Fibroblast of lung (primary cell): Measurements from ENCODE around the gene AMBRA1. TPM values are rescaled to one million over a fixed set of nuclear protein-coding genes. Genes with fewer than 3 reads are reported as not detected.

ENCODE experiments used
- DNase-seq, 2 donors: peaks; one replicate each; pipeline versions ENCODE4 v3.0.0 to v3.0.0-alpha.2; 2010; ENCODE audit warnings: low read depth in 2 of 2
- H2AFZ ChIP-seq: 2 replicates; pipeline ENCODE4 v1.5.1; 2012; ENCODE audit warnings: low read length, control low read depth, inconsistent platforms
- H3K27ac ChIP-seq: 2 replicates; pipeline ENCODE4 v1.5.1; 2011; ENCODE audit warnings: low read length, control low read depth; ENCODE audit not compliant: insufficient read depth
- H3K27me3 ChIP-seq: 2 replicates; pipeline ENCODE4 v1.5.1; 2011; ENCODE audit warnings: mild to moderate bottlenecking, low read length; ENCODE audit not compliant: control insufficient read depth, insufficient read depth
- H3K36me3 ChIP-seq: 2 replicates; pipeline ENCODE4 v1.5.1; 2011; ENCODE audit warnings: low read length; ENCODE audit not compliant: control insufficient read depth, insufficient read depth
- H3K4me1 ChIP-seq: 2 replicates; pipeline ENCODE4 v1.5.1; 2011; ENCODE audit warnings: low read length; ENCODE audit not compliant: control insufficient read depth, insufficient read depth; ENCODE audit errors: extremely low read depth
- H3K4me2 ChIP-seq: 2 replicates; pipeline ENCODE4 v1.5.1; 2011; ENCODE audit warnings: low read length, control low read depth; ENCODE audit not compliant: insufficient read depth; ENCODE audit errors: extremely low read depth
- H3K4me3 ChIP-seq, 4 experiments: fragments of 200-600 bp in 1 of 4; sonication (generic) in 1 of 4; replicated peaks in 1 of 4; 2 replicates each; pipeline ENCODE4 v1.5.1; 2011 to 2016; ENCODE audit warnings: low read length in 4 of 4, low read depth in 3 of 4, mild to moderate bottlenecking in 3 of 4, control low read depth in 2 of 4, inconsistent platforms in 1 of 4, mixed read lengths in 1 of 4; ENCODE audit not compliant: insufficient read depth in 1 of 4; ENCODE audit errors: control extremely low read depth in 1 of 4
- H3K79me2 ChIP-seq: 2 replicates; pipeline ENCODE4 v1.5.1; 2012; ENCODE audit warnings: mild to moderate bottlenecking, low read length, inconsistent platforms; ENCODE audit not compliant: control insufficient read depth, insufficient read depth
- H3K9ac ChIP-seq: 2 replicates; pipeline ENCODE4 v1.5.1; 2011; ENCODE audit warnings: mild to moderate bottlenecking, low read length, control low read depth; ENCODE audit not compliant: insufficient read depth
- H3K9me3 ChIP-seq: 2 replicates; pipeline ENCODE4 v1.5.1; 2012; ENCODE audit warnings: low read depth, low read length; ENCODE audit not compliant: control insufficient read depth, insufficient read depth
- H4K20me1 ChIP-seq: 2 replicates; pipeline ENCODE4 v1.5.1; 2011; ENCODE audit warnings: low read length; ENCODE audit not compliant: control insufficient read depth, insufficient read depth; ENCODE audit errors: extremely low read depth
- CTCF ChIP-seq, 2 donors: IDR thresholded peaks in 1 of 2; conservative IDR thresholded peaks in 1 of 2; 1 replicate in 1 of 2; 2 replicates in 1 of 2; pipeline ENCODE4 v1.5.1; 2011 to 2012; ENCODE audit warnings: low read length in 2 of 2, control low read depth in 1 of 2, inconsistent platforms in 1 of 2, low read depth in 1 of 2, mild to moderate bottlenecking in 1 of 2
- EZH2 ChIP-seq: IDR thresholded peaks from 2 replicates; pipeline ENCODE4 v1.5.1; 2012; ENCODE audit warnings: low read length, control low read depth, mild to moderate bottlenecking; ENCODE audit errors: missing control alignments
- polyA plus RNA-seq, 2 donors: library from polyadenylated mRNA; depleted of rRNA in 1 of 2; stranded (reverse) in 1 of 2; unstranded in 1 of 2; fragments of >200 nt; gene quantifications; 2 replicates each; pipeline ENCODE4 v1.2.1, GENCODE V29; 2011 to 2012; ENCODE audit warnings: missing spikeins in 1 of 2
- total RNA-seq: library from RNA; depleted of rRNA; stranded (reverse); fragments of >200 nt; gene quantifications from 2 replicates; pipeline ENCODE4 v1.2.1, GENCODE V29; 2014

Gene AMBRA1
- total and polyA plus RNA-seq, 2 donors (not counting 1 experiment from before 2014, with no cell fraction given) = 8.3 to 23.3 TPM

DNA sequence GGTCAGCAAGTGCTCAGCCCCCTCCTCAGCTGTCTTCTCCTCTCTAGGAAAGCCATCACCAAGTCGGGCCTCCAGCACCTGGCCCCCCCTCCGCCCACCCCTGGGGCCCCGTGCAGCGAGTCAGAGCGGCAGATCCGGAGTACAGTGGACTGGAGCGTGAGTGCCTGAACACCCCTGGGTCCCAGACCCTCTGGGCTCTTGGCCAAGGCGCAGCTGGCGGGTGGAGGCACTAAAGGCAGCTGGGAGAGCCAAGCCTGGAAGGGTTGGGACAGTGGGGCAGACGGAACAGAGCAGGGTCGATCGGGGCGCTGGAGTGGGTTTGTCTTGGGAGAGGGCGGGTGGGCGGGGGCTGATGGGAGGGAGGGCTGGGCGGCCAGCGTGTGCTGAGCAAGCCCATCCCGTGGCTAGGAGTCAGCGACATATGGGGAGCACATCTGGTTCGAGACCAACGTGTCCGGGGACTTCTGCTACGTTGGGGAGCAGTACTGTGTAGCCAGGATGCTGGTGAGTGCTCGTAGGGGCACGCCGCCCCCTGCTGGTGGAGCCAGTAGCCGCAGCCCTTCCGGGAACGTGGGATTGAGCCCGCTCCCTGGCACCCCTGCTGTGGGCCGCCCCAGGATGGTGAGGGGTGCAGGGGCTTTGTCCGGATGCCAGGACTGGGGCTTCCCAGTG, 226.4 kb downstream of the AMBRA1 start:
- no peak overlapping the region for H2AFZ ChIP-seq
- peaks cover 6% of the 10 kb centered on the region for H3K36me3 ChIP-seq
- H4K20me1 ChIP-seq = no peaks in the 10 kb centered on the region

DNA sequence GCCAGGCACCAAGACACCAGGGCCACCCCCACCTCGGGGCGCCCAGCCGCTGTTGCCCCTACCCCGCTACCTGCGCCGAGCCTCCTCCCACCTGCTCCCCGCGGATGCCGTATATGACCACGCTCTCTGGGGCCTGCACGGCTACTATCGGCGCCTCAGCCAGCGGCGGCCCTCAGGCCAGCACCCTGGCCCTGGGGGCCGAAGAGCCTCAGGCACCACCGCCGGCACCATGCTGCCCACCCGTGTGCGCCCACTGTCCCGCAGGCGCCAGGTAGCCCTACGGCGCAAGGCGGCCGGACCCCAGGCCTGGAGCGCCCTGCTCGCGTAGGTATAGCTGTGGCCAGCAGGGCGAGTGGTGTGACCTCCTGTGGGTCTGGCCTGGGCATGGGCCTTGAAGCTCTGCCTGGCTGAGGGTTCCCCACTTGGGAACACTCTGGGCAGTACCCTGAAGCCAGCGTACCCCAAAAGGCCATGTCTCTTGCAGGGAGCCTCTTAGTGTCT, 227.1 kb downstream of the AMBRA1 start:
- Histone ChIP-seq H3K9ac (no peak overlapping the region), H3K27ac (no peak overlapping the region), H4K20me1 (no peaks in the 10 kb centered on the region), H3K27me3 (no peaks in the 10 kb centered on the region), H2AFZ (no peak overlapping the region), H3K4me1 (peaks cover 24% of the 10 kb centered on the region), H3K79me2 (peaks cover 15% of the 10 kb centered on the region), H3K4me3 (no peak overlapping the region), H3K9me3 (no peaks in the 10 kb centered on the region), H3K36me3 (peaks cover 6% of the 10 kb centered on the region), H3K4me2 (no peak overlapping the region)
- no peak for DNase-seq
- TF ChIP-seq EZH2 (no peak), CTCF (conservative IDR thresholded peaks at IDR 0.05 in 1 of 2, IDR thresholded peaks at IDR 0.05 in 1 of 2; ENCODE audit: low read depth in 1 of 2, low read length in 2 of 2) (no peak)

More for the DNA sequence above, 226.4 kb downstream of the AMBRA1 start:
- H3K4me2 ChIP-seq = no peak overlapping the region
- H3K79me2 ChIP-seq = peaks cover 9% of the 10 kb centered on the region
- H3K27me3 ChIP-seq = no peaks in the 10 kb centered on the region
- H3K9me3 ChIP-seq = no peaks in the 10 kb centered on the region
- TF ChIP-seq CTCF (conservative IDR thresholded peaks at IDR 0.05 in 1 of 2, IDR thresholded peaks at IDR 0.05 in 1 of 2; ENCODE audit: low read depth in 1 of 2, low read length in 2 of 2) (peak; percentile 60 to 85), EZH2 (no peak)
- H3K27ac ChIP-seq = no peak overlapping the region
- H3K9ac ChIP-seq = no peak overlapping the region
- peak; percentile 26 to 61 for DNase-seq
- no peak overlapping the region for H3K4me3 ChIP-seq
- peaks cover 18% of the 10 kb centered on the region for H3K4me1 ChIP-seq

GRCh38 chr11:46366260-46366659, 227.6 kb downstream of the AMBRA1 start:
- DNase-seq = no peak
- Histone ChIP-seq H3K9me3 (no peaks in the 10 kb centered on the region), H3K27ac (no peak overlapping the region), H3K27me3 (no peaks in the 10 kb centered on the region), H4K20me1 (no peaks in the 10 kb centered on the region), H3K79me2 (peaks cover 15% of the 10 kb centered on the region), H3K4me3 (no peak overlapping the region), H3K36me3 (peaks cover 4% of the 10 kb centered on the region), H3K4me1 (peaks cover 24% of the 10 kb centered on the region), H3K4me2 (no peak overlapping the region), H3K9ac (no peak overlapping the region), H2AFZ (no peak overlapping the region)
- TF ChIP-seq CTCF (conservative IDR thresholded peaks at IDR 0.05 in 1 of 2, IDR thresholded peaks at IDR 0.05 in 1 of 2; ENCODE audit: low read depth in 1 of 2, low read length in 2 of 2) = no peak
- no peak for TF ChIP-seq EZH2
